Measurements from ENCODE around the gene B4GALT6. TPM values are rescaled to one million over a fixed set of nuclear protein-coding genes. Genes with fewer than 3 reads are reported as not detected.

Gene B4GALT6
- polyA plus RNA-seq, 1 donor (not counting 4 experiments of a cell fraction or from before 2014, with no cell fraction given): 7.1 TPM

DNA sequence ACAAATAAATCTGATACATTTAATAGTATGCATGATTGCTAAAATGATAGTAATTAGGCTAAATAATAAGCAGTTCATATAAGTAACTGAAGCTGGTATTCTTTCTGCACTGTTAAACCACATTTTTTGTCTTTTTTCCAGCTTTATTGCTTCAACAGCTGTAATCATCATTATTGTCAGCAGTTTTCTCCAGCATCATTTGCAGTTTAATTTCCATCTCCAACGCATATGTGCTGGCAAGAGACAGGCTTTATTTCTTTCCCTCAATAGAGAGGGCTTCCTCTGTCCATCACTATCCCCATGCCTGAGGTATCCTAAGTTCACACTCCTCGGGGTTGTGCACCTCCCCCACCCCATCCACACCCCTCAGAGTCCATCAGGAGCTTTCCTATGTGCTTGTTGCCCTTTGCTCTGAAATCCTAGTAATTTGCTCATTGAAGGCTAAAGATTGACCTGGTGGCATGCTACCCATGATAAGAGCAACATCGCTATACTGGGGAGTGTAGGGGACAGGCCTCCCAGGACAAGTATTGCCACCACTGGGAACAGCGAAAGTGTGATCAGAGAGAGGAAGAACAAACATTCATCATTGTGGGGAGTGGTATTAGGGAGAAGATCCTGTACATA, 37.1 kb downstream of the B4GALT6 start:
- Histone ChIP-seq H3K27ac (ENCODE audit: control insufficient read depth, insufficient read depth, low read length) (no peak overlapping the region), H3K4me2 (ENCODE audit: control insufficient read depth, extremely low read depth, insufficient read depth, low read depth, low read length) (no peak overlapping the region), H3K4me1 (ENCODE audit: control insufficient read depth, extremely low read depth, insufficient read depth, low read length) (peaks cover 25% of the 10 kb centered on the region), H3K9me1 (ENCODE audit: control insufficient read depth, extremely low read depth, insufficient read depth, low read length) (no peaks in the 10 kb centered on the region), H3K79me2 (ENCODE audit: control insufficient read depth, insufficient read depth, low read length) (no peaks in the 10 kb centered on the region), H2AFZ (ENCODE audit: control insufficient read depth, low read length) (no peak overlapping the region), H3K9me3 (ENCODE audit: control insufficient read depth, low read depth, low read length) (no peaks in the 10 kb centered on the region), H3K27me3 (ENCODE audit: control insufficient read depth, extremely low read depth, insufficient read depth, low read length) (no peaks in the 10 kb centered on the region), H3K9ac (ENCODE audit: control insufficient read depth, extremely low read depth, insufficient read depth, low read length) (no peak overlapping the region), H3K36me3 (ENCODE audit: control insufficient read depth in 2 of 2, extremely low read depth in 1 of 2, insufficient read depth in 2 of 2, low read length in 2 of 2) (no peaks in the 10 kb centered on the region), H4K20me1 (ENCODE audit: control insufficient read depth, extremely low read depth, insufficient read depth, low read length) (no peaks in the 10 kb centered on the region), H3K4me3 (ENCODE audit: control insufficient read depth in 2 of 3, extremely low read depth in 1 of 3, insufficient read depth in 2 of 3, low read depth in 1 of 3, low read length in 3 of 3) (no peak overlapping the region)
- no peak for TF ChIP-seq EZH2 (IDR thresholded peaks at IDR 0.05; ENCODE audit: low read length)
- TF ChIP-seq, protein P1, sequence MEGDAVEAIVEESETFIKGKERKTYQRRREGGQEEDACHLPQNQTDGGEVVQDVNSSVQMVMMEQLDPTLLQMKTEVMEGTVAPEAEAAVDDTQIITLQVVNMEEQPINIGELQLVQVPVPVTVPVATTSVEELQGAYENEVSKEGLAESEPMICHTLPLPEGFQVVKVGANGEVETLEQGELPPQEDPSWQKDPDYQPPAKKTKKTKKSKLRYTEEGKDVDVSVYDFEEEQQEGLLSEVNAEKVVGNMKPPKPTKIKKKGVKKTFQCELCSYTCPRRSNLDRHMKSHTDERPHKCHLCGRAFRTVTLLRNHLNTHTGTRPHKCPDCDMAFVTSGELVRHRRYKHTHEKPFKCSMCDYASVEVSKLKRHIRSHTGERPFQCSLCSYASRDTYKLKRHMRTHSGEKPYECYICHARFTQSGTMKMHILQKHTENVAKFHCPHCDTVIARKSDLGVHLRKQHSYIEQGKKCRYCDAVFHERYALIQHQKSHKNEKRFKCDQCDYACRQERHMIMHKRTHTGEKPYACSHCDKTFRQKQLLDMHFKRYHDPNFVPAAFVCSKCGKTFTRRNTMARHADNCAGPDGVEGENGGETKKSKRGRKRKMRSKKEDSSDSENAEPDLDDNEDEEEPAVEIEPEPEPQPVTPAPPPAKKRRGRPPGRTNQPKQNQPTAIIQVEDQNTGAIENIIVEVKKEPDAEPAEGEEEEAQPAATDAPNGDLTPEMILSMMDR (optimal IDR thresholded peaks at IDR 0.05 in 1 of 3, IDR thresholded peaks at IDR 0.05 in 1 of 3, conservative IDR thresholded peaks at IDR 0.05 in 1 of 3; ENCODE audit: extremely low read depth in 1 of 3, insufficient read depth in 2 of 3, low read length in 3 of 3): no peak
- dilution Hi-C loops (cut with MboI; ENCODE audit: extremely low pct_ligation_motif_present, low sequenced_read_pairs): no loop called here
- FAIRE-seq: no peak
- no peak for DNase-seq (ENCODE audit: low read depth, low spot score)

DNA sequence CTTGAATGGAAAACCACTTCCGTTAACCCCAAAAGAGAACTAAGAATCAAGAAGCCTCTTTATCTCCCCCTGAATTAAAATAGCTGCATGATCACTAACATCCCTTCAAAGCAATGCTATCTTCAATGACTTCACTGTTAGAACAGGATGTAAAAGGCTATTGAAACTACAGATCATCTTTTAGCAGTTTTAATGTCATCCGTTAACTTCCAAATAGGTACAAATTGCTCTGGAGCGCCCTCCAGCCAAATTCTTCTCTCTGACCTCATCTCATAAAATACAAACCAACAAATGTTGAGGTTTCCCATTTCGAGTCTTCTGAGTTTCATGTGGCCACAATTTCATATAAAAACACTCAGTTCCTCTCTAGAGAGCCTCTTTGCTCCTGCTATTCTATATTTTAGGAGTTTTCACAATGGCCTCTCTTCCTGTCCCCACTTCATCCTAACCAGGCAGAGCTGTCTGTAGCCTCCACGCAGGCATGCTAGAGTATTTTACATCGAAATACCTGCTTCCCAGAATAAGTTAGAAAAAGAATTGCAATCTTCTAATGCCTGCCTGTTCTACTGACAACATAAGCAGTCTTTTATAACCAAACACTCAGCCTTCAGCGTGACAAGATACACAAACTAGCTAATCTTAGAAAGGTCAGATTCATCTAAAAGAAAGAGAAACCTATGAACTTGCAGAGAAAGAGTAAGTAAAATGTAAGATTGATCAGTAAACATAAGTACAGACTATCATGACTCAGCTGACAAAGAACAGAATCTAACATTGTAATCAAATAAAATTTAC, 37.9 kb downstream of the B4GALT6 start:
- Histone ChIP-seq H4K20me1 (ENCODE audit: control insufficient read depth, extremely low read depth, insufficient read depth, low read length) (no peaks in the 10 kb centered on the region), H3K4me2 (ENCODE audit: control insufficient read depth, extremely low read depth, insufficient read depth, low read depth, low read length) (no peak overlapping the region), H3K9me3 (ENCODE audit: control insufficient read depth, low read depth, low read length) (no peaks in the 10 kb centered on the region), H3K9me1 (ENCODE audit: control insufficient read depth, extremely low read depth, insufficient read depth, low read length) (no peaks in the 10 kb centered on the region), H3K79me2 (ENCODE audit: control insufficient read depth, insufficient read depth, low read length) (no peaks in the 10 kb centered on the region), H3K9ac (ENCODE audit: control insufficient read depth, extremely low read depth, insufficient read depth, low read length) (no peak overlapping the region), H2AFZ (ENCODE audit: control insufficient read depth, low read length) (no peak overlapping the region), H3K27me3 (ENCODE audit: control insufficient read depth, extremely low read depth, insufficient read depth, low read length) (no peaks in the 10 kb centered on the region), H3K27ac (ENCODE audit: control insufficient read depth, insufficient read depth, low read length) (no peak overlapping the region), H3K4me3 (ENCODE audit: control insufficient read depth in 2 of 3, extremely low read depth in 1 of 3, insufficient read depth in 2 of 3, low read depth in 1 of 3, low read length in 3 of 3) (no peak overlapping the region), H3K36me3 (ENCODE audit: control insufficient read depth in 2 of 2, extremely low read depth in 1 of 2, insufficient read depth in 2 of 2, low read length in 2 of 2) (no peaks in the 10 kb centered on the region), H3K4me1 (ENCODE audit: control insufficient read depth, extremely low read depth, insufficient read depth, low read length) (peaks cover 25% of the 10 kb centered on the region)
- DNase-seq (ENCODE audit: low read depth, low spot score) (no peak), FAIRE-seq (no peak)
- dilution Hi-C loops (cut with MboI; ENCODE audit: extremely low pct_ligation_motif_present, low sequenced_read_pairs): no loop called here
- TF ChIP-seq, protein P1 (optimal IDR thresholded peaks at IDR 0.05 in 1 of 3, IDR thresholded peaks at IDR 0.05 in 1 of 3, conservative IDR thresholded peaks at IDR 0.05 in 1 of 3; ENCODE audit: extremely low read depth in 1 of 3, insufficient read depth in 2 of 3, low read length in 3 of 3): no peak
- TF ChIP-seq EZH2 (IDR thresholded peaks at IDR 0.05; ENCODE audit: low read length): no peak

Data from keratinocyte (primary cell).